ENCODE results near the gene CDC45. TPM values are rescaled to one million over a fixed set of nuclear protein-coding genes. Genes with fewer than 3 reads are reported as not detected.

CDC45 gene
- total and polyA plus RNA-seq, 7 donors: 0.14 to 16.6 (median 6.1) TPM; not detected in 3

DNA sequence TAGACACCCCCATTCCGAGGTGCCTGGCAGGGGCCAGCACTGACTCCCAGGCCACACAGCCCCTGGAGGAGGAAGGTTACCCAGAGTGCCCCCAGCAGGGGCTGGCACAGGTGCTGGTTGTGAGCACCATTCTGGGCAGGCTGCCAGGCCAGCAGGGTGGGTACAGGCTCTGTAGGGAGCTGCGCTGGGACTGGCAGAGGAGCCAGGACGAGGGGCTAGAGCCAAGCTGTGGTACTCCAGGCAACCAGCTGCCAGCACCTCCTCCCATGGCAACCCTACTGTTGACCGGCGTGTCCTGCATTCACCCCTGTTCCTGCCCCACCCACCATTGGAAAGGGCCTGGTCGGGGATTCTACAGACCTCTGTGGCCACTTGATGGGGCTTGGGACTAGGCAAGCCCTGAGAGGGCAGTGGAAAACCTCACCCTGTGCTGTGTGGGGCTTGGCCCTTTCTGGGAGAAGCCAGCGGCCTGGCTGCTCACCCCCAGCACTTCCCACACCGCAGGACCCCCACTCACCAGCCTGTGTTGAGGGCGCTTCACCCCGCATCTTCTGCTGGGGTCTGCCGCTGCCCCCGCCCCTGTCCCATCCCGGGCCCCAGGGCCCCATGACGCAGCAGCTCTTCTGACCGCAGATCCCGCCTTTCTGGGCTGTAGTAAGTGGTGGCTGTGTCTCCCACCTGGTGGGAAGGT lies 42.6 kb downstream of the CDC45 start:
- TF ChIP-seq, protein P1, sequence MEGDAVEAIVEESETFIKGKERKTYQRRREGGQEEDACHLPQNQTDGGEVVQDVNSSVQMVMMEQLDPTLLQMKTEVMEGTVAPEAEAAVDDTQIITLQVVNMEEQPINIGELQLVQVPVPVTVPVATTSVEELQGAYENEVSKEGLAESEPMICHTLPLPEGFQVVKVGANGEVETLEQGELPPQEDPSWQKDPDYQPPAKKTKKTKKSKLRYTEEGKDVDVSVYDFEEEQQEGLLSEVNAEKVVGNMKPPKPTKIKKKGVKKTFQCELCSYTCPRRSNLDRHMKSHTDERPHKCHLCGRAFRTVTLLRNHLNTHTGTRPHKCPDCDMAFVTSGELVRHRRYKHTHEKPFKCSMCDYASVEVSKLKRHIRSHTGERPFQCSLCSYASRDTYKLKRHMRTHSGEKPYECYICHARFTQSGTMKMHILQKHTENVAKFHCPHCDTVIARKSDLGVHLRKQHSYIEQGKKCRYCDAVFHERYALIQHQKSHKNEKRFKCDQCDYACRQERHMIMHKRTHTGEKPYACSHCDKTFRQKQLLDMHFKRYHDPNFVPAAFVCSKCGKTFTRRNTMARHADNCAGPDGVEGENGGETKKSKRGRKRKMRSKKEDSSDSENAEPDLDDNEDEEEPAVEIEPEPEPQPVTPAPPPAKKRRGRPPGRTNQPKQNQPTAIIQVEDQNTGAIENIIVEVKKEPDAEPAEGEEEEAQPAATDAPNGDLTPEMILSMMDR (IDR thresholded peaks at IDR 0.05): no peak
- peak overlapping the region; percentile 12 to 40 (median 33) for H3K4me3 ChIP-seq
- no peak for DNase-seq
- no peaks in the 10 kb centered on the region for H3K9me3 ChIP-seq
- 71 to 73% methylated on average over 16 of the region's 16 CpGs for WGBS, 2 donors
- peaks cover 22 to 52% (median 46%) of the 10 kb centered on the region in 3 donors for H3K27me3 ChIP-seq
- peak overlapping the region in 2 of 4 donors; percentile 42 to 68 for H3K27ac ChIP-seq
- intact Hi-C loops (cut with DNase I): no loop called here
- H3K4me1 ChIP-seq: peaks cover 0 to 19% (median 15%) of the 10 kb centered on the region in 4 donors
- no peaks in the 10 kb centered on the region for H3K36me3 ChIP-seq

DNA sequence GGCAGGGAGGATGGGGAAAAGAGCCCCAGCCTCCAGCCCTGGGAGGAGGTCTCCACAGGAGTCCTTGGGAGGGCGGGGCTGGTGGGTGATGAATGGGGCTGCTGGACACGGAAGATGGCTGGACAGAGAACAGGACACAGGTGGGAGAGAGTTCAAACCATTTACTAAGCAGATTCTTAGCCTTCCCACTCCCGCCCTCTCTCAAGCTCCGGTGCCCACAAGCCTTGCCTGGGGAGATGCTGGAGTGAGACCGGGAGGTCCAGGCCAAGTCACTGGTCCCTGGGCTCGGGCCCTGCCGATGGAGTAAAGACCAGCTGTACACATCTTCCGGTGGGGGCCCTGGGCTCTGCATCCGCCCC lies 43.1 kb downstream of the CDC45 start:
- Histone ChIP-seq H3K27me3 (peaks cover 22 to 54% (median 46%) of the 10 kb centered on the region in 3 donors), H3K36me3 (no peaks in the 10 kb centered on the region), H3K4me3 (peak overlapping the region; percentile 12 to 40 (median 33)), H3K9me3 (no peaks in the 10 kb centered on the region), H3K4me1 (peaks cover 0 to 19% (median 15%) of the 10 kb centered on the region in 4 donors), H3K27ac (peak overlapping the region in 3 of 4 donors; percentile 42 to 68 (median 51))
- TF ChIP-seq EP300 (IDR thresholded peaks at IDR 0.05) (no peak), POLR2A (IDR thresholded peaks at IDR 0.05) (no peak), POLR2AphosphoS5 (IDR thresholded peaks at IDR 0.05) (no peak)
- TF ChIP-seq, protein P1 (IDR thresholded peaks at IDR 0.05): no peak
- DNase-seq: no peak
- intact Hi-C loops (cut with DNase I): no loop called here
- 40 to 42% methylated on average over 9 of the region's 9 CpGs for WGBS, 2 donors

DNA sequence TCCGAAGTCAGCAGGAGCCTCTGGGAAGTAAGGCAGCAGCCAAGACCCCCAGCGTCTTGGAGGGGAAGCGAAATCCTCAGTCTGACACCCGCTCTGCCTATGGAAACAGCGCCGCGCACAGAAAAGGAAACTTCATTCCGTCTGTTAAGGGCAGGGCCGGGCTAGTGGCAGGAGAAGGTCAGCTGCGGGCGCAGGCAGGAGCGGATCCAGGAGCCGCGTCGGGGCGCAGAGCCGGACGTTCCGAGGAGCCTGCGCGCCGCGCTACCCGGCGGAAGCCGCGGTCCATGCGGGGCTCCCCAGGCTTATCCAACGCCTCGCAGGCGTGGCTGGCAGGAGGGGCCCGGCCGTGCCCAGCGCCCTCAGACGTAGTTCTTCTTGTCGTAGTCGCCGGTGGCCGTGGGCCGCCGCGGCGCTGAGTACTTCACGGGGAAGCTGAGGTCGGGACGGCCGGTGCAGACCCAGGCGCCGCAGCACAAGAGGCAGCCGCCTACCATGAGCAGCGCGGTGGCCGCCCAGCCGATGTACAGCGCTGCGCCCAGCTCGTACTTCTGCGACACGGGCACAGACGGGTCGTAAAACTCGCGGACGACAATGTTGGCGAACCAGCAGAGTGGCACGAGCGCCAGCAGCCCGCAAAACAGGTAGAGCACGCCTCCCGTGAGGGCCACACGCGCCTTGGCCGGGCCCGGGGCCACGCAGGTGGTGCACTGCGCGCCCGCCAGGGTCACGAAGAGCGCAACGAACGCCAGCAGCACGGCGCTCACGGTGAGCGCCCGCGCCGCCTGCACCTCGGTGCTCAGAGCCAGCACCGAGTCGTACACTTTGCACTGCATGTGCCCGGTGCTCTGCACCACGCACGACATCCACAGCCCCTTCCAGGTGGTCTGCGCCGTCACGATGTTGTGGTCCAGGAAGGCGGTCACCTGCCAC lies 43.8 kb downstream of the CDC45 start:
- Histone ChIP-seq H3K9me3 (no peaks in the 10 kb centered on the region), H3K27ac (peak overlapping the region in 3 of 4 donors; percentile 42 to 68 (median 51)), H3K4me3 (peak overlapping the region; percentile 12 to 40 (median 33)), H3K4me1 (peaks cover 0 to 19% (median 15%) of the 10 kb centered on the region in 4 donors), H3K27me3 (peaks cover 22 to 60% (median 46%) of the 10 kb centered on the region in 3 donors), H3K36me3 (no peaks in the 10 kb centered on the region)
- 2 to 3% methylated on average over 99 of the region's 99 CpGs for WGBS, 2 donors
- no peak for DNase-seq
- TF ChIP-seq, protein P1 (IDR thresholded peaks at IDR 0.05): no peak
- no peak for TF ChIP-seq POLR2A (IDR thresholded peaks at IDR 0.05)
- intact Hi-C loops (cut with DNase I): no loop called here

DNA sequence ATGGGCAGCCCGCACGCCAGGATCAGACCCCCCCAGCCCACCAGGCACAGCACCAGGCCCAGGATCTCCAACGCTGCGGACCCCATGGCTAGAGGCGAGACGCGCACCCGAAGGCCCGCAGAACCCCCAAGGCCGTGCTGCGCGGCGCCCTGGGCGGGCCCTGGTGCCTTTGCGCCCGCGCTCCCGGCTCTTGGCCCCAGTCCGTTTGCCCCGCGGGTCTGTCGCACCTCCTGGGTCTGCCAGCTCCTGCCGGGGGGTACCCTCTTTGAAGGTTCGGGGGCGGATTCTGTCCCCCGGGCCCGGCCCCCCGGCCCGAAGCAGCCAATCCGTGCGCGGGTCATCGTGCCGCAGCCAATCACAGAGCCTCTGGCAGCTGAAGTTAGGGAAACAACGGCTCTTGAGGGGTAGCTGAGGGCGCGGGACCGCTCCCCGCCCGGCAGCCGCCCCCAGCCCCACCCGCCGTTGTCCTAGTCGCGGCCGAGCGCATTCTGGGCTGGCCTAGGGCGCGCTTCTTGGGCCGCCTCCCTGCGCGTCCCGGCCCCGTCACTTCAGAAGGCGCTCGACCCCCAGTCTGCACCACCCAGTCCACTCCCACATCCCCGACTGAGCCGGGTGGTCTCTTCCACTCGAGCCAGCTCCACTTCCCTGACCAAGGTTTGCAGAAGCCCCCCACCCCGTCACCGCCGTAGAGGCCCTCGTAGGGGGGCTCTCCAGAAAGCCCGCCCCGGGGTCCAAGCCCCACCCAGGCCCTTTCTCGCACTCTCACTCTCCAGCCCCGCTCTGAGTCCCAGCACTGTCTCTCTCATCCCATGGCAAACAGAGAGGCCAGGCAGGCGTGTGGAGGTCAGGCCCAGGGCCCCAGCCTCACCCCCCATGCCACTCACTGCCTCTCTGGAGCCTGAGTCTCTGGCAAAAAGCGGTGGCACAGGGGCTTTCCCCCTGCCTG lies 44.7 kb downstream of the CDC45 start, which contains the start of gene CLDN5:
CLDN5 (minus strand) TSS at position 241 of the 946 bp plus-strand sequence; CDS start at position 86, 155 bp downstream.
- Histone ChIP-seq H3K4me1 (peaks cover 0 to 19% (median 15%) of the 10 kb centered on the region in 4 donors), H3K27me3 (peaks cover 22 to 60% (median 46%) of the 10 kb centered on the region in 3 donors), H3K4me3 (peak within 1 kb of the TSS; percentile 12 to 40 (median 33)), H3K27ac (peak within 1 kb of the TSS; percentile 31 to 68 (median 46)), H3K36me3 (no peaks in the 10 kb centered on the region), H3K9me3 (no peaks in the 10 kb centered on the region)
- intact Hi-C loops (cut with DNase I): no loop called here
- TF ChIP-seq POLR2A (IDR thresholded peaks at IDR 0.05) (no peak), POLR2AphosphoS5 (IDR thresholded peaks at IDR 0.05) (peak in 3 of 4 donors; percentile 44 to 70 (median 65))
- TF ChIP-seq, protein P1 (IDR thresholded peaks at IDR 0.05): no peak
- WGBS, 2 donors: 5 to 7% methylated on average over 69 of the region's 69 CpGs
- no peak for DNase-seq

Data from sigmoid colon (tissue), 7 donors.